ENCODE results near the gene LBHD2.
"Not testable (repeated sequence)": the region's sequence is repeated elsewhere in the genome, so short reads cannot be mapped to it uniquely, and the experiment has no call there.

The LBHD2 gene

DNA sequence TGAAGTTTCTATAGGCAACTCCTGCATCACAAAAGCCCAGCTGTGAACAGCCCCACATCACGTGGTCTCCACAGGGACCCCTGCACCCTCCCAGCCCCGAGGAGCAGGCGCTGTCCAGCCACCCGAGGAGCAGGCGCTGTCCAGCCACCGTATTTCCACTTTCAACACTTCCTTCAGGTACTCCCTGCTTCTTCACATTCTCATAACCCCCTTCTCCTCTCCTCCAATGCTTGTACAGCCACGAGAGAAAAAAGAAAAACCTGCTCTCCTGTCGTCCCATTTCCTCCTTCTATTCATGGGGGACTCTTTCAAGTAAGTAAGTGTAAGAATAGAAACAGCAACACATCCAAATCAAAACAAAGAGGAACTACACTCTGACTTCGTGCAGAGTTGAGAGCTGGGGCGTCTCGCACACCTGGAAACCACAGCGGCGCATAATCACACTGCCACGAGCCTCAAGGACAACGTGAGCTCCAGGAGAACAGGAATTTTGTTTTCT, 38.6 kb upstream of the LBHD2 start:
- H3K18ac ChIP-seq (ENCODE audit: low read length), result no peak overlapping the region
- H4K8ac ChIP-seq (ENCODE audit: low read depth, low read length), result no peak overlapping the region
- no peaks in the 10 kb centered on the region for H3K27me3 ChIP-seq (ENCODE audit: control insufficient read depth in 3 of 3, insufficient read depth in 3 of 3, low read depth in 1 of 3, low read length in 3 of 3)
- no peak overlapping the region for H3K4ac ChIP-seq (ENCODE audit: low read length)
- no peak overlapping the region for H4K91ac ChIP-seq (ENCODE audit: low read depth, low read length, poor library complexity)
- H2BK15ac ChIP-seq (ENCODE audit: low read length), result no peak overlapping the region
- no CpG with 5 or more reads among the region's 15 CpGs for WGBS, 2 donors (ENCODE audit: extremely low coverage in 2 of 2, insufficient read length in 2 of 2, insufficient replicate concordance in 1 of 2)
- peaks cover 8 to 23% of the 10 kb centered on the region in 2 donors for H3K9me3 ChIP-seq (replicated peaks in 1 of 2; ENCODE audit: control insufficient read depth in 2 of 2, insufficient read depth in 1 of 2, low read depth in 1 of 2, low read length in 2 of 2)
- no peak overlapping the region for H3K4me3 ChIP-seq (ENCODE audit: low read length in 2 of 2)
- no peak overlapping the region for H2BK120ac ChIP-seq (ENCODE audit: low read depth, low read length)
- H3K4me2 ChIP-seq (ENCODE audit: insufficient read depth, low read length, poor library complexity, severe bottlenecking), result no peak overlapping the region
- no peak overlapping the region for H3K9ac ChIP-seq (ENCODE audit: low read depth, low read length, poor library complexity)
- H3K4me1 ChIP-seq (ENCODE audit: control insufficient read depth in 2 of 2, insufficient read depth in 1 of 2, low read depth in 1 of 2, low read length in 2 of 2), result peaks cover 6 to 10% of the 10 kb centered on the region in 2 donors
- H3K36me3 ChIP-seq (replicated peaks in 1 of 2; ENCODE audit: control insufficient read depth in 2 of 2, insufficient read depth in 2 of 2, low read length in 2 of 2), result peaks cover 7 to 27% of the 10 kb centered on the region in 2 donors
- peaks cover 11% of the 10 kb centered on the region for H3K79me1 ChIP-seq (ENCODE audit: low read depth, low read length)
- no peak overlapping the region for H3K14ac ChIP-seq (ENCODE audit: low read length)
- H3K23ac ChIP-seq (ENCODE audit: low read depth, low read length, poor library complexity), result no peak overlapping the region
- H2AK5ac ChIP-seq (ENCODE audit: low read depth, low read length), result no peak overlapping the region
- H3K27ac ChIP-seq (replicated peaks; ENCODE audit: low read length), result no peak overlapping the region
- no peak overlapping the region for H2AFZ ChIP-seq (ENCODE audit: low read length)
- H2BK12ac ChIP-seq (ENCODE audit: low read length), result no peak overlapping the region
- no peak overlapping the region for H2BK5ac ChIP-seq (ENCODE audit: low read length)
- no peak for DNase-seq (ENCODE audit: low spot score)

DNA sequence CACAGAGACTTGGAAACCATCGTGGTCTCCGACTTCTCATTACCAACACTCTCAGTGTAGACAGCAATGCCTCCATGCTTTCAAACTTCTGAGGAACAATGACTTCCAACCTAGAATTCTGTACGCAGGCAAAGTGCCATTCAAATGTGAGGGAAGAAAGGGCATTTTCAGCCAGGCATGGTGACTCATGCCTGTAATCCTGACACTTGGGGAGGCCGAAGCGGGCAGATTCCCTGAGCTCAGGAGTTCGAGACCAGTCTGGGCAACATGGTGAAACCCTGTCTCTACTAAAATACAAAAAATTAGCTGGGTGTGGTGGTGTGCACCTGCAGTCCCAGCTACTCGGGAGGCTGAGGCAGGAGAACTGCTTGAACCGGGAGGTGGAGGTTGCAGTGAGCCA, 36.6 kb upstream of the LBHD2 start:
- H2AFZ ChIP-seq (ENCODE audit: low read length); H2BK12ac ChIP-seq (ENCODE audit: low read length); H3K27ac ChIP-seq (replicated peaks; ENCODE audit: low read length); H3K79me1 ChIP-seq (ENCODE audit: low read depth, low read length); H3K27me3 ChIP-seq (ENCODE audit: control insufficient read depth in 3 of 3, insufficient read depth in 3 of 3, low read depth in 1 of 3, low read length in 3 of 3); DNase-seq (ENCODE audit: low spot score); H3K4me3 ChIP-seq (ENCODE audit: low read length in 2 of 2); H3K9me3 ChIP-seq (replicated peaks in 1 of 2; ENCODE audit: control insufficient read depth in 2 of 2, insufficient read depth in 1 of 2, low read depth in 1 of 2, low read length in 2 of 2); H2AK5ac ChIP-seq (ENCODE audit: low read depth, low read length); H3K23ac ChIP-seq (ENCODE audit: low read depth, low read length, poor library complexity); H3K4ac ChIP-seq (ENCODE audit: low read length); H4K91ac ChIP-seq (ENCODE audit: low read depth, low read length, poor library complexity); H3K9ac ChIP-seq (ENCODE audit: low read depth, low read length, poor library complexity); H2BK5ac ChIP-seq (ENCODE audit: low read length); H3K18ac ChIP-seq (ENCODE audit: low read length); H3K14ac ChIP-seq (ENCODE audit: low read length); H2BK15ac ChIP-seq (ENCODE audit: low read length); H3K4me2 ChIP-seq (ENCODE audit: insufficient read depth, low read length, poor library complexity, severe bottlenecking); H2BK120ac ChIP-seq (ENCODE audit: low read depth, low read length); H4K8ac ChIP-seq (ENCODE audit: low read depth, low read length); H3K4me1 ChIP-seq (ENCODE audit: control insufficient read depth in 2 of 2, insufficient read depth in 1 of 2, low read depth in 1 of 2, low read length in 2 of 2): not testable (repeated sequence)
- H3K36me3 ChIP-seq (replicated peaks in 1 of 2; ENCODE audit: control insufficient read depth in 2 of 2, insufficient read depth in 2 of 2, low read length in 2 of 2), result peaks cover 4 to 10% of the 10 kb centered on the region in 2 donors
- no CpG with 5 or more reads among the region's 8 CpGs for WGBS, 2 donors (ENCODE audit: extremely low coverage in 2 of 2, insufficient read length in 2 of 2, insufficient replicate concordance in 1 of 2)

DNA sequence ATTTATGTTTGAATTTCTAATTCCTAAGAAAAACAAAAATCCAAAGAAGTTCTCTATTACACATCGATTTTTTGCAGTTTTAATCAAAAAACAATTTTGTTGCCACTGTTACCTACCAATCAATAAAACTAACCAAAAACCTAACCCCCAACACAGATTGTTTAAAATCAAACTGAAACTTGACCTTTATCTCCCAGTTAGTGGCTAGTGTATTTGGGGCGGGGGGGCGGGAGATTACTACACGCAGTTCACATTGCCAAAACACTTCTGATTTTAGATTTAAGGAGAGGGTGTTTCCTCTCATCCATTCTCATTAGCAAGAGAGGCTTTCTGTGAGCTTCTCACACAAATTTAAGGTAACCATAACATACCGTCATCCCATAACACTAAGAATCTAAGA, 33.1 kb upstream of the LBHD2 start:
- H3K23ac ChIP-seq (ENCODE audit: low read depth, low read length, poor library complexity), result no peak overlapping the region
- no peak overlapping the region for H2BK120ac ChIP-seq (ENCODE audit: low read depth, low read length)
- H2AK5ac ChIP-seq (ENCODE audit: low read depth, low read length), result no peak overlapping the region
- no peak for DNase-seq (ENCODE audit: low spot score)
- H3K36me3 ChIP-seq (replicated peaks in 1 of 2; ENCODE audit: control insufficient read depth in 2 of 2, insufficient read depth in 2 of 2, low read length in 2 of 2), result peaks cover 2 to 17% of the 10 kb centered on the region in 2 donors
- no peaks in the 10 kb centered on the region for H3K27me3 ChIP-seq (ENCODE audit: control insufficient read depth in 3 of 3, insufficient read depth in 3 of 3, low read depth in 1 of 3, low read length in 3 of 3)
- no peak overlapping the region for H3K18ac ChIP-seq (ENCODE audit: low read length)
- H3K4me2 ChIP-seq (ENCODE audit: insufficient read depth, low read length, poor library complexity, severe bottlenecking), result no peak overlapping the region
- H3K79me1 ChIP-seq (ENCODE audit: low read depth, low read length), result peaks cover 6% of the 10 kb centered on the region
- no peak overlapping the region for H4K91ac ChIP-seq (ENCODE audit: low read depth, low read length, poor library complexity)
- no peak overlapping the region for H2BK12ac ChIP-seq (ENCODE audit: low read length)
- no peak overlapping the region for H3K9ac ChIP-seq (ENCODE audit: low read depth, low read length, poor library complexity)
- WGBS, 2 donors (ENCODE audit: extremely low coverage in 2 of 2, insufficient read length in 2 of 2, insufficient replicate concordance in 1 of 2), result no CpG with 5 or more reads among the region's 5 CpGs
- H3K9me3 ChIP-seq (replicated peaks in 1 of 2; ENCODE audit: control insufficient read depth in 2 of 2, insufficient read depth in 1 of 2, low read depth in 1 of 2, low read length in 2 of 2), result no peaks in the 10 kb centered on the region
- H2AFZ ChIP-seq (ENCODE audit: low read length), result no peak overlapping the region
- no peak overlapping the region for H2BK15ac ChIP-seq (ENCODE audit: low read length)
- H2BK5ac ChIP-seq (ENCODE audit: low read length), result no peak overlapping the region
- H3K4me1 ChIP-seq (ENCODE audit: control insufficient read depth in 2 of 2, insufficient read depth in 1 of 2, low read depth in 1 of 2, low read length in 2 of 2), result peaks cover under 1 to 3% of the 10 kb centered on the region in 2 donors
- H3K27ac ChIP-seq (replicated peaks; ENCODE audit: low read length), result no peak overlapping the region
- H3K4ac ChIP-seq (ENCODE audit: low read length), result no peak overlapping the region
- no peak overlapping the region for H3K14ac ChIP-seq (ENCODE audit: low read length)
- H4K8ac ChIP-seq (ENCODE audit: low read depth, low read length), result no peak overlapping the region
- H3K4me3 ChIP-seq (ENCODE audit: low read length in 2 of 2), result no peak overlapping the region

DNA sequence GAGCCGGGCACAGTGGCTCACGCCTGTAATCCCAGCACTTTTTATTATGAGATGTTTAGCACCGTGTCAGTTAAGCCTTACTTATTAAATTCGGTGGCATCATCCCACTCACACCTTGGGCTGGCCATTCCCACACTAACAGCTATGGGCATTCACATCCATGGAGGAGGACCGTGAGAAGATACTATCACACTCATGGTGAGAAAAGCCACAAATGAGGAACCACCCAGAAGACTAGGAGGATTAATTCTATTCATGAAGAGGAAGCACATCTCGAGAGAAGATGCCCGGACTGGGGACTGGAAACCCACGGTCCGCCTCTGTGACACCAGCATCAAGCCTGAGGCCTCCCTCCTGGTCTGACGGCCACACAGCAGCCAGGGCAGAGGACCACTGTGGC, 31.6 kb upstream of the LBHD2 start:
- Histone ChIP-seq H3K18ac (ENCODE audit: low read length) (no peak overlapping the region), H2BK12ac (ENCODE audit: low read length) (no peak overlapping the region), H3K79me1 (ENCODE audit: low read depth, low read length) (peaks cover 10% of the 10 kb centered on the region), H3K14ac (ENCODE audit: low read length) (no peak overlapping the region), H3K4me1 (ENCODE audit: control insufficient read depth in 2 of 2, insufficient read depth in 1 of 2, low read depth in 1 of 2, low read length in 2 of 2) (peaks cover 0 to 7% of the 10 kb centered on the region in 2 donors), H2AFZ (ENCODE audit: low read length) (no peak overlapping the region), H2BK5ac (ENCODE audit: low read length) (no peak overlapping the region), H4K8ac (ENCODE audit: low read depth, low read length) (no peak overlapping the region), H3K9me3 (replicated peaks in 1 of 2; ENCODE audit: control insufficient read depth in 2 of 2, insufficient read depth in 1 of 2, low read depth in 1 of 2, low read length in 2 of 2) (no peaks in the 10 kb centered on the region), H3K4ac (ENCODE audit: low read length) (no peak overlapping the region), H3K36me3 (replicated peaks in 1 of 2; ENCODE audit: control insufficient read depth in 2 of 2, insufficient read depth in 2 of 2, low read length in 2 of 2) (peaks cover 2 to 17% of the 10 kb centered on the region in 2 donors), H3K4me2 (ENCODE audit: insufficient read depth, low read length, poor library complexity, severe bottlenecking) (no peak overlapping the region), H4K91ac (ENCODE audit: low read depth, low read length, poor library complexity) (no peak overlapping the region), H2AK5ac (ENCODE audit: low read depth, low read length) (no peak overlapping the region), H3K27ac (replicated peaks; ENCODE audit: low read length) (no peak overlapping the region), H3K4me3 (ENCODE audit: low read length in 2 of 2) (no peak overlapping the region), H3K23ac (ENCODE audit: low read depth, low read length, poor library complexity) (no peak overlapping the region), H2BK15ac (ENCODE audit: low read length) (no peak overlapping the region), H3K27me3 (ENCODE audit: control insufficient read depth in 3 of 3, insufficient read depth in 3 of 3, low read depth in 1 of 3, low read length in 3 of 3) (no peaks in the 10 kb centered on the region), H3K9ac (ENCODE audit: low read depth, low read length, poor library complexity) (no peak overlapping the region), H2BK120ac (ENCODE audit: low read depth, low read length) (no peak overlapping the region)
- WGBS, 2 donors (ENCODE audit: extremely low coverage in 2 of 2, insufficient read length in 2 of 2, insufficient replicate concordance in 1 of 2), result no CpG with 5 or more reads among the region's 10 CpGs
- no peak for DNase-seq (ENCODE audit: low spot score)

All from neuronal stem cell (in vitro differentiated cells).